ENCODE data around the gene TXLNA. TPM values are rescaled to one million over a fixed set of nuclear protein-coding genes. Genes with fewer than 3 reads are reported as not detected.

TXLNA gene
- total RNA-seq, 1 experiment from 2014 or later: 65.6 TPM

DNA sequence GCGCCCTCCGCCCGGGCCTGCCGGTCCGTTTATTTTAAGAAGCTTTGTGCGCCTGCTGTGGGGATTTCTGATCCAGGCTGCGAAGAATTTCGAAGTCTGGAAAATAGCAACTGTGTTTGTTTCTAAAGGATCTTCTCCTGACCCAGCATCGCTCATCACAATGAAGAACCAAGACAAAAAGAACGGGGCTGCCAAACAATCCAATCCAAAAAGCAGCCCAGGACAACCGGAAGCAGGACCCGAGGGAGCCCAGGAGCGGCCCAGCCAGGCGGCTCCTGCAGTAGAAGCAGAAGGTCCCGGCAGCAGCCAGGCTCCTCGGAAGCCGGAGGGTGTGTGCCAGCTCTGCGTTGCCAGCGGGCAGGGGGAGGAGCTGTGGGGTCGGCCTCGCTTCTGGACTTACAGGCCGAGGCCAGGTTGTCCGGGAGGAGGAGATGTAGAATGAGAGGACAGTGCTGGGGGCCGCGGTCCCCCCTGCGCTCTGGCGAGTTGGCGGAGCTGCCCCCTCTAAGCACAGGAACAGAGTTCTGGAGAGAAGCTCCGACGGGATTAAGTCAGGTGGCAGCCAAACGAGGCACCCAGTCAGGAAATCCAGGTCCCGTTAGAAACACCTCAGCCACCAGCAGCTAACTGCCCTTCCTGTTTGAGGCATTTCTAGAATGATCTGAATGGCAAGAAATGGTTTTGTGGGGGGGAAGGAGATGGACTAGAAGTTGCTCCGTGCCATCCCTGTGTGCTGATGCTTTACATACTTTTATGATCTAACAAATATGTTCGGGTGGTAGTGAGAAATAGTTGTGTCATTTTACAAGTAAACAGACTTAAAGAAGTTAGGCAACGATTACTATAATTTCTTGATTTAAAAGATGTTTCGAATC lies 948 bp downstream of the TXLNA start:
- in situ Hi-C loops (cut with HindIII; ENCODE audit: low pct_unique_long_range_greater_than_20kb, low sequenced_read_pairs): no loop called here
- DNase-seq (ENCODE audit: low read depth, low spot score): peak; percentile 28

DNA sequence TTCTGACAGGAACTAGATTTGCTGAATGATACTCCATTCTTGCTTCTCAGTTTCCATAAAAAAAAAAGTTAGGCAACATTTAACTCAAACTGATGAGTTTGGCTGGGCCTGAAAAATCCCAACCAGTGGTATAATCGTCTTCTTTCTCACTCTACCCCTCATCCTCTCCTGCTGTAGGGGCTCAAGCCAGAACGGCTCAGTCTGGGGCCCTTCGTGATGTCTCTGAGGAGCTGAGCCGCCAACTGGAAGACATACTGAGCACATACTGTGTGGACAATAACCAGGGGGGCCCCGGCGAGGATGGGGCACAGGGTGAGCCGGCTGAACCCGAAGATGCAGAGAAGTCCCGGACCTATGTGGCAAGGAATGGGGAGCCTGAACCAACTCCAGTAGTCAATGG lies 1.6 kb downstream of the TXLNA start:
- no peak for DNase-seq (ENCODE audit: low read depth, low spot score)
- in situ Hi-C loops (cut with HindIII; ENCODE audit: low pct_unique_long_range_greater_than_20kb, low sequenced_read_pairs): no loop called here

DNA sequence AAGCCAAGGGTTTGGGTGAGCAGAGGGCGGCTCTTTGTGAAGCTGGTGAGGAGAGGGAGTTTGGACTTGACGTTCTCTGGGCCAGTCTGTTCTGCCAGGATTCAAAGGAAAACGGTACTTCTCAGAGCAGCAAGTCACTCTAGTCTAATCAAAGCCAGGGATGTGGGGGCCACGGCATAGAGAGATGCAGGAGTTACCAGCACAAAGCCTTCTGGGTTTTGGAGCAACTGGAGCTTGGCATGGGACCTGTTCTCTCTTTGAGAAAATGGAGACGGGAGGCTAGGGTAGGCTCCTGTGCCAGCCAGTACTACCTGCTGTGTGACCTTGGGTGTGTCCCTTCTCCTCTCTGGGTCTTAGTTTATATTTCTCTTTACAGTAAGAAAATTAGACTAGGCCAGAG lies 2.1 kb downstream of the TXLNA start:
- DNase-seq (ENCODE audit: low read depth, low spot score): no peak
- in situ Hi-C loops (cut with HindIII; ENCODE audit: low pct_unique_long_range_greater_than_20kb, low sequenced_read_pairs): no loop called here

DNA sequence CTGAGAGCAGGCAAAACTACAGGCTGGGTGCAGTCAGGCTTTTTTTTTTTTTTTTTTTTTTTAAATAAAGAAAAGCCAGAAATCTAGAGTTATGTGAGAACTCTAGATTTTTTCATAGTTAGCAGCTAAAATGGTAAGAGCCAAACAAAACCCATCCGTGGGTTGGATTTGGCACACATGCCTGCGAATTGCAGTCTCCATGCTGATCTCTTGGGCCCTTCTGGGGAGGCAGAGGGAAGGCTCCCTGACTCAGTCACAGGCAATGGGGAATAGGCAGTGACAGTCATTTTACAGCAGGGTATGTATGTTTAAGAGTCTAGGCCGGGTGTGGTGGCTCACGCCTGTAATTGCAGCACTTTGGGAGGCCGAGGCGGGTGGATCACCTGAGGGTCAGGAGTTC lies 2.6 kb downstream of the TXLNA start:
- no peak for DNase-seq (ENCODE audit: low read depth, low spot score)
- in situ Hi-C loops (cut with HindIII; ENCODE audit: low pct_unique_long_range_greater_than_20kb, low sequenced_read_pairs): no loop called here

DNA sequence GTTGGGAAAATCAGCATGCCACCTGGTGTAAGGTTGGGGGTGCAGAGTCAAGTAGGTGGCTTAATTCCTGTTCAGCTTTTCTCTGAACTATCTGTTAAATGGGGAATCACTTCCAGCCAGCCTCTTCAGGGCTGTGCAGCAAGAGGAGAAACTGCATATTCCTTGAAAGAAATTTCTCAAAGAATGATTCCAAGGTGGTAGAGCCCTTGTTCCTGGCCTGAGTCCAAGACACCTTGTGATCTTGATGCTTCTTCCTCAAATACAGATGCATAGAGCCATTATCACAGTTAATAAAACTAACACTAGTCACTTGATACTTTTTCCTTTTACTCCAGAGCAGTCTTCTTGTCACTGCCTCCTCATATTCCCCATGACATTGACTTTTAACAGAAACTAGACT lies 5.2 kb downstream of the TXLNA start:
- DNase-seq (ENCODE audit: low read depth, low spot score): no peak
- in situ Hi-C loops (cut with HindIII; ENCODE audit: low pct_unique_long_range_greater_than_20kb, low sequenced_read_pairs): no loop called here

DNA sequence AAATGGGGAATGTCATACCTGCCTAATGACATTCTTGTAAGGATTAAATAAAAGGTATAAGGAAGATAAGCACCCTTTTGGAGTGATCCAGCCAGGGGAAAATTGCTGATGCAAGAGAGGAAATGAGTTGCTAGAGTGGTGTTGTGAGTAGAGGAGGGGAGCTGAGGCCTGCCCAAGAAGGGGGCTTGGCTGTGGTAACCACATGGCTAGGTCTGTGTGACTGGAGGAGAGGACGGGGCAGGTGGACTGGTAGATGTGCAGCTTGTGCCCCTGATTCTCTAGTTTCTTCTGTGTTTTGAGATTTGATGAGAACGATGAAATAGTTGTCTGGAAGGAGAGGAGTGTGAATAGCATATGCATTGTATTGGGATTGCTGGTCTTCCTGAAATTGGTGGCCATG lies 6.6 kb downstream of the TXLNA start:
- no peak for DNase-seq (ENCODE audit: low read depth, low spot score)
- in situ Hi-C loops (cut with HindIII; ENCODE audit: low pct_unique_long_range_greater_than_20kb, low sequenced_read_pairs): no loop called here

DNA sequence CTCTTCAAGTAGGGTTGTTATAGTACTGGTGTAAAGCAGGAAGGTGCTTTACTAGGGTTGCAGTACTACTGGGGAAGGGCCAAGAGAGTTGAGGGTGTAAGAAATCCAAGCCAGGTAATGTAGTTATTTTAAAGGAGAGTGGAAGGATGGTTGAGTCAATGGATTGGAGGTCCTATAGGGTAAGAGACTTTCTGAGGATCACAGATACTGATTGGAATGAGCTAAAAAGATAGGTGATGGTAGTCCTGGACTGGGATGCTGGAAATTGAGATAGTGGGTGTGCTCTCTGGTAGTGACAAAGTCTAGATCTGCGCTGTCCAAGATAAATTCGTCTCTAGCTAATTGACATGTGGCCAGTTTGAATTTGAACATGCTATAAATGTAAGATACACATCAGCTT lies 7.0 kb downstream of the TXLNA start:
- DNase-seq (ENCODE audit: low read depth, low spot score): no peak
- in situ Hi-C loops (cut with HindIII; ENCODE audit: low pct_unique_long_range_greater_than_20kb, low sequenced_read_pairs): no loop called here

DNA sequence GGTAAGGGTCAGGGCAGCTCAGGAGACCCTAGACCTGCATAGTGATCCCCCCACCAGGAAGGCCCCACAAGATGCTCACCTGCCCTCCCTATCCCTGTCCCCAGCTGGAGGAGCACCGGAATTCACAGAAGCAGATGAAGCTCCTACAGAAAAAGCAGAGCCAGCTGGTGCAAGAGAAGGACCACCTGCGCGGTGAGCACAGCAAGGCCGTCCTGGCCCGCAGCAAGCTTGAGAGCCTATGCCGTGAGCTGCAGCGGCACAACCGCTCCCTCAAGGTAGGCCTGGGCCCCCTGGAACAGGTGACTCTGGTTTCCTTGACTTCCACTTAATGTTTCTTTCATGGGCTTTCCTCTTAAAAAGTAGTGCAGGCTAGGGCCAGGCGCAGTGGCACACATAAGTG lies 8.4 kb downstream of the TXLNA start:
- no peak for DNase-seq (ENCODE audit: low read depth, low spot score)
- in situ Hi-C loops (cut with HindIII; ENCODE audit: low pct_unique_long_range_greater_than_20kb, low sequenced_read_pairs): no loop called here

DNA sequence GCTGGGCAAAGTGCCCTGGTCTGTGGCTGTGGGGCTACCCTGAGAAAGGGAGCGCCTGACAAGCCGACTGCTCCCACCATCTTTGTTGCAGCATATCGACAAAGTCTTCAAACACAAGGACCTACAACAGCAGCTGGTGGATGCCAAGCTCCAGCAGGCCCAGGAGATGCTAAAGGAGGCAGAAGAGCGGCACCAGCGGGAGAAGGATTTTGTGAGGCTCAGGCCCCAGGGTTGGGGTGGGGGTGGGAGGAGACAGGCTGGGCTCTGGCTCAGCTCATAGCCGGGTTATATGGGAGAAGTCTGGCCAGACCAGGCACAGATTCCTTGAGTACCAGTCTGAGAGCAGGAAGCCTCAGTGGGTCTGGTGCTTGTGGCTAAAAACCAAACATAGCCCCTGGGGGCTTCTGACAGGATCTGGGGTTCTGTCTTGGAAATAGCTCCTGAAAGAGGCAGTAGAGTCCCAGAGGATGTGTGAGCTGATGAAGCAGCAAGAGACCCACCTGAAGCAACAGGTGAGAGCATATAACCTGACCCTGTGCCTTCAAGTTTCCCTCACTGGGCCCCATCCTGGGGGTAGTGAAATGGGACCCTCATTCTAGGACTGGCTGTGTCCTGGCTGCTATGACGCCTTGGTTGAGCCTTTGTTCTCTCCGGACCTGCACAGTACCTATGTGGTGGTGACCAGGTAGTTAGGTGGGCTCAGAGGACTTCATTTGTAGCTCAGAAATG lies 12.9 kb downstream of the TXLNA start:
- DNase-seq (ENCODE audit: low read depth, low spot score): no peak
- in situ Hi-C loops (cut with HindIII; ENCODE audit: low pct_unique_long_range_greater_than_20kb, low sequenced_read_pairs): no loop called here

DNA sequence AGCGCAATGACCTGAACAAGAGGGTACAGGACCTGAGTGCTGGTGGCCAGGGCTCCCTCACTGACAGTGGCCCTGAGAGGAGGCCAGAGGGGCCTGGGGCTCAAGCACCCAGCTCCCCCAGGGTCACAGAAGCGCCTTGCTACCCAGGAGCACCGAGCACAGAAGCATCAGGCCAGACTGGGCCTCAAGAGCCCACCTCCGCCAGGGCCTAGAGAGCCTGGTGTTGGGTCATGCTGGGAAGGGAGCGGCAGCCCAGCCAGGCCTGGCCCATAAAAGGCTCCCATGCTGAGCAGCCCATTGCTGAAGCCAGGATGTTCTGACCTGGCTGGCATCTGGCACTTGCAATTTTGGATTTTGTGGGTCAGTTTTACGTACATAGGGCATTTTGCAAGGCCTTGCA lies 15.5 kb downstream of the TXLNA start:
- DNase-seq (ENCODE audit: low read depth, low spot score): no peak
- in situ Hi-C loops (cut with HindIII; ENCODE audit: low pct_unique_long_range_greater_than_20kb, low sequenced_read_pairs): no loop called here

DNA sequence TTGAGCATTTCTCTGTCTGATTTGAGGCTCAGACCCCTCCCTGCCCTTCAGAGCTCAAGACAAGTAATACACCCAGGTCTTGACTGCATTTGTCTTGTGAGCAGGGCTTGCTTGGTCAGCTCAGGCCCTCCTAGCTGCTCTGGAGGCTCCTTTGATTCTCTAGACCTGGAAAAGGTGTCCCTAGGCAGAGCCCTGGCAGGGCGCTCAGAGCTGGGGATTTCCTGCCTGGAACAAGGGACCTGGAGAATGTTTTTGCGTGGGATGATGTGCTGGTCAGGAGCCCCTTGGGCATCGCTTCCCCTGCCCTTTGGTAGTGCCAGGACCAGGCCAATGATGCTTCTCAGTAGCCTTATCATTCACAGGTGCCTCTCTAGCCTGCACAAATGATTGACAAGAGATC lies 16.1 kb downstream of the TXLNA start:
- DNase-seq (ENCODE audit: low read depth, low spot score): no peak
- in situ Hi-C loops (cut with HindIII; ENCODE audit: low pct_unique_long_range_greater_than_20kb, low sequenced_read_pairs): no loop called here

DNA sequence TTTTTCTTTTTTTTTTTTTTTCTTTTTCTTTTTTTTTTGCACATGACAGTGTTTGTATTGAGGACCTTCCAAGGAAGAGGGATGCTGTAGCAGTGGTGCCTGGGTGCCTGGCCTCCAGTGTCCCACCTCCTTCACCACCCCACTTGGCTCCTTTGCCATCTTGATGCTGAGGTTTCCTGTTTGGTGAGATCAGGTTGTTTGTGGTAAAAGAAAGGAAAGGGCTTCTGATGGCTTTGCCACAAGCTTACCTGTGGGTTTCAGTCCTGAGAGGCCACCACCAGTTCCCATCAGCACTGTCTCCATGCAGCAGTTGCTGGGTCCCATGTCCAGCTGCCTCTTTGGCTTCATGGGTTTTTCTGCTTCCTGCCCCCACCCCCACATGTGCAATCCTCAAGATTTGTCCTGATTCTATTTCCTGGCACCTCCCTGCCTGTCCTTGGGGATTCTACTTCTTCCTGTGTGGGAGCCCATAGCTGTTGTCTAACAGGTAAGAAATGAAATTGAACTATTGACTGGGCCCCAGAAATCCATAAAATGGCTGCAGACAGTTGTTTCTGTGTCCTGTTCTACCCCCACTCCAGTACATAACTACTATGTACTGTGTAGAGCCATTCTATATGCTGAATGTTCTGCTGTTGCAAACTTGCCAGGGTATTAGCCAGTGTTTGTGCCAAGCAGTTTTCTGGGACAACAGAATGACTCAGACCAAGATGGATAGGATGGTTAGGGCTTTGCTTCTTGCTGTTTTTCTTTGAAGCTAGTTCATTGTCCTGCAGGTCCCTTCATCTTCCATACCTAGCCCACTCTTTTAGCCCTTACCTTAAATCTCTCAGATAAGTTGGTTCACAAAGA lies 16.7 kb downstream of the TXLNA start:
- in situ Hi-C loops (cut with HindIII; ENCODE audit: low pct_unique_long_range_greater_than_20kb, low sequenced_read_pairs): no loop called here
- no peak for DNase-seq (ENCODE audit: low read depth, low spot score)

DNA sequence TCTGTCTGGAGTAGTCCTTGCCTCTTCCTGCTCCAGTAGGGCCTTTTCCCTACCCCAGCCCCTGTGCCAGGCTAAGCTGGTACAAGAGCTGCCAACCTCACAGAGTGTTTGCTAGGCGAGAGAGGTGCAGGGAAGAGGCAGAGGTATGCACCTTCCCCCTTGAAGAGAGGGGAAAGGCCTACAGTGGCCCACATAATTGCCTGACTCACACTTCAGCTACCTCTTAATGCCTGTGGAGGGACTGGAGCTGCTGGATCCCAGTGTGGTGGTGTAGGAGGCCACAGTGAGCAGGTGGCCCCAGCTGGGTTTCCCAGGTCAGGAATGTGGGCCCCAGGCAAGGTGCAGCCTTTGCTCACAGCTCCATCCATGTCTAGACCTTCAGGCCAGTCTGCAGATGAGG lies 17.6 kb downstream of the TXLNA start:
- DNase-seq (ENCODE audit: low read depth, low spot score): no peak
- in situ Hi-C loops (cut with HindIII; ENCODE audit: low pct_unique_long_range_greater_than_20kb, low sequenced_read_pairs): no loop called here

DNA sequence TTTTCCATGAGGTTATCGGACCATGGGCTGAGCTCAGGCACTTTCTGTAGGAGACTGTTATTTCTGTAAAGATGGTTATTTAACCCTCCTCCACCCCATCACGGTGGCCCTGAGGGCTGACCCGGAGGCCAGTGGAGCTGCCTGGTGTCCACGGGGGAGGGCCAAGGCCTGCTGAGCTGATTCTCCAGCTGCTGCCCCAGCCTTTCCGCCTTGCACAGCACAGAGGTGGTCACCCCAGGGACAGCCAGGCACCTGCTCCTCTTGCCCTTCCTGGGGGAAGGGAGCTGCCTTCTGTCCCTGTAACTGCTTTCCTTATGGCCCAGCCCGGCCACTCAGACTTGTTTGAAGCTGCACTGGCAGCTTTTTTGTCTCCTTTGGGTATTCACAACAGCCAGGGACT lies 18.4 kb downstream of the TXLNA start:
- in situ Hi-C loops (cut with HindIII; ENCODE audit: low pct_unique_long_range_greater_than_20kb, low sequenced_read_pairs): no loop called here
- DNase-seq (ENCODE audit: low read depth, low spot score): no peak

DNA sequence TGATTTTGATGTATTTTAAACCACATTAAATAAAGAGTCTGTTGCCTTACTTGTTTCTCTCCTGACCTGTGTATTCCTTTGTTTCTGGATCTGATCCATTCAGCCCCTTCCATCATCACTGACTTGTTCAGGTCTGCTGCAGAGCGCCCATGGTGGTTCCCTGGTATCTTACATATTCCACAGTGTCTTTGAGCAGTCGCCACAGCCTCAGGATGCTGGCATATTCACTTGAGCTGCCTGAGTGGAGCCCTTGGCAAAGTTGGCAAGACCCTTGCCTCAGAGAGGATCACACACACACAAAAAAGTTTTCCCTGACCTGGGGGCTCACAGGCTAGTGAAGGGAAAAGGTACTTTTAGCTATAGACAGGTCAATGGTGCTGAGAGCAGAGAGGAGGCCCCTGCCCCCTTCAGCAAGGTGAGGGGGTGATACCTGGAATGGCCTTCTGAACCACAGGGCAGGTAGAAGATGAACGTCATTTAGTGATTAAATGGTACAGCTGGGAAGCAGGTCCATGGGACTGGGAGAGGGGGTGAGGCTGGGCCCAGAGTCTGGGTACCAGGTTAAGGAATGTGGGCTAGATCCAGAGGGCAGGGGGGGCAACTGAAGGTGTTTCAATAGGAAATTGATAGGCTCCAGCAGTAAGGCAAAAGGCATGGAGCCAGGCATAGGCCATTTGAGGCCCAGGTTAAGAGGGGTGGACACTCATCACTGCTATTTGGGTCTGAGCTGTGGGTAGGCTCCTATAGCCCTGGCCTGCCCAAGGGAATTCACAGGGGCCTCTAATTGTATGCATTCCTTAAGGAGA lies 19.0 kb downstream of the TXLNA start:
- in situ Hi-C loops (cut with HindIII; ENCODE audit: low pct_unique_long_range_greater_than_20kb, low sequenced_read_pairs): no loop called here
- DNase-seq (ENCODE audit: low read depth, low spot score): no peak

DNA sequence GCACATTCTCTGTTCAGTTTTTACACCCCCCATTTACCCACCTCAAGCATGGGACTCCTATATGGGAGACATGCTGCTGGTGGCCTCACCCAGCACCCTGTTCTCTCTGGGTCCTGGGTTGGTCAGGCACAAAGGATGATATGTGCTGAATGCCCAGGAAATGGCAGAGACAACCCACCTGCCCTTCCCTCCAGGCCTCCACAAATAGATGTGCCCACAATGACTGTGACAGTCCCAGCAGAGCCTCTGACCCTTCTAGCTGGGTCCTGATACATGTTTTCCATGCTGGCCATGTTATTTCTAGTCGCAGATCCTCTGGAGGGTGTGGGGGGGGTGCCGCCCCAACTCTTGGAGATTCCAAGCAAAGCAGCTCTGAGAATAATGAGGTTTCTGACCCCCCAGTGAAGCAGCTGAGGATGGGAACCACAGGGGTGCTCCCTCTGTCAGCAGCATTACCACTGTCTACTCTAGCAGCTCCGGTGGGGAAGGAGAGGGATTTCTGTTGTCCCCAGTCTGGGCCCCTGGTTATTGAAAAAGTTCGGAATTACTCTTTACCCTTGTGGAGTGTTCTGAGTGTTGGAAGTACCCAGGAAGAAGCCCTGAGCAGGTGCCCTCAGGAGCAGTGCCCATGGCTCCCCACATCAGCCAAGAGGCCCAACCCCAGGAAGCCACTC lies 19.7 kb downstream of the TXLNA start:
- in situ Hi-C loops (cut with HindIII; ENCODE audit: low pct_unique_long_range_greater_than_20kb, low sequenced_read_pairs): no loop called here

DNA sequence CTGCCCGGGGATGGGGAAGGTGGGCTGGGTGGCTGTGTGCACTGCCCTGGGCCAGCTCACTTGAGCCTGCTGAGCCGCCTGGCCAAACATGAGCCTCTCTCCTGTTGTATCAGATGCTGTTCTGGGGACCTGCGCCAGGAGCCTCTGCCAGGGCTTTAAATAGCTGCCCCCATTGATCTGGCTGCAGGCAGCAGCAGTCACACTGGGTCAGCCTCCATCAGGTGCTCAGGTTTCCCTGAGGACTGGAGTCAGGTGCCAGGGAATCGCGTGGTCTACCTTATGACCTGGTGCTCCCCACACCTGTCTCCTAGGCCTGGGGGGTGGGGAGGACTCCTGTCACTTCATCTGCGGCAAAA lies 20.2 kb downstream of the TXLNA start:
- no peak for DNase-seq (ENCODE audit: low read depth, low spot score)
- in situ Hi-C loops (cut with HindIII; ENCODE audit: low pct_unique_long_range_greater_than_20kb, low sequenced_read_pairs): no loop called here

More for the DNA sequence above, 19.7 kb downstream of the TXLNA start:
- DNase-seq (ENCODE audit: low read depth, low spot score): no peak

Data from SK-MEL-5 (cell line).